ENCODE data around the gene CD79B.
A peak's percentile ranks its signal among the peaks of the same experiment; 100 is the strongest.

CD79B gene

GRCh38 chr17:63931981-63932561, at the start of gene CD79B:
Gene CD79B (minus strand): TSS chr17:63932331. CDS start chr17:63932261, 70 bp downstream.
- DNase-seq = peak; percentile 22 to 39

DNA sequence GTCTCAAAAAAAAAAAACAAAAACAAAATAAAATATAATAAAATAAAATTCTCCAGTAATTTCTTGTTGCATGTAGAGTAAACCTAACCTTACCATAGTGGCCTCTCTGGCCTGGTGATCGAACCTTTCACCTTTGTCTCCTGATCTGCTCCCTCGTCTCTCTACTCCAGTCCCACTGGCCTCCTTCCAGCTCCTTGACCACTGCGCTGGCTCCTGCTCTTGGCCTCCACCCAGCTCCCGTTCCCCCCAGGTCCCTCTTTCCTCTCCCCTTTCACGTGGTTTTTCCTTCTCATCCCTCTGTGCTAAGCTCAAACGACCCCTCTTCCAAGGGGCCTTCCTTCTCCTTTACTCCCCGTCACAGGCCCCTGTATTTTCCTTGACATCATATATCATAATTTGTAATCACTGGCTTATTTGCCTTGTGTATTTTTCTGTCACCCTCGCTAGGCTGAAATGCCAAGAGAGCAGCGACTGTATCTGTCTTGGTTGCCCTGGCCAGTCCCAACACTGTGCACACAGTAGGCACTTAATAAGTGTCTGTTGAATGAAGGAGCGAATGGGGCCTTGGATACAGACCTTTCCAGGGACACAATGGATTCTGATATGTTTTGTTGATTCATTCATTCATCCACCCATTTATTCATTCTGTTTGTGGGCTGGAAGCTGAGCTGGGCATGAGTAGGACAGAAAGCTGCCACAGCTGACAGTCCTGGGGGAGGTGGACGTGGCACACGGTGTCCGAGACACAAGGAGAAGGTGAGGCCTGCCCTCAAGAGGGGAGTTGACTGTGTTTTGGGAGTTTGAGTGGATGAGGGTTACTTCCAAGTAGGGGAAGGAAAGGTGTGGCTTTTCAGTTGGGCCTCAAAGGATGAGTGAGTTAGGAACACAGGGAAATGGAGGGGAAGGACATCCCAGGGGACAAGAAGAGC, 46.4 kb upstream of the CD79B start:
- no peak for DNase-seq

DNA sequence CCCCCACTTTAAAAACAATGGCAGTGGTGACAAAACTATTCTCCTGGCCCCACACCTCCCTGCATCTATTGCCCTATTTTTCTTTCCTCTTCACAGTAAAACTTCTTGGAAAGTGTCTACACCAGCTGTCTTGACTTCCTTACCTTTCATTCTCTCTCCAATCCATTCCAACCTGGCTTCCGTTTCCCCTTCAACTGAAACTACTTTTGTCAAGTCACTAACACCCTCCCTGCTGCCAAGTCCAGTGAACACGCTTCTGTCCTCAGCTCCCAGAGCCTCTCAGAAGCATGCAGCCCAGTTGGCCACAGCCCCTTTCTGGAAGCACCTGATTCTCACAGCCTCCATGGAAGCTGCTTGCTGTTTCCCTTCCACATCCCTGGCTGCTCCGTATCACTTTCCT, 44.6 kb upstream of the CD79B start:
- no peak for DNase-seq

- no peak for DNase-seq
Measured at GRCh38 chr17:63975541-63976092, 43.5 kb upstream of the CD79B start.

DNA sequence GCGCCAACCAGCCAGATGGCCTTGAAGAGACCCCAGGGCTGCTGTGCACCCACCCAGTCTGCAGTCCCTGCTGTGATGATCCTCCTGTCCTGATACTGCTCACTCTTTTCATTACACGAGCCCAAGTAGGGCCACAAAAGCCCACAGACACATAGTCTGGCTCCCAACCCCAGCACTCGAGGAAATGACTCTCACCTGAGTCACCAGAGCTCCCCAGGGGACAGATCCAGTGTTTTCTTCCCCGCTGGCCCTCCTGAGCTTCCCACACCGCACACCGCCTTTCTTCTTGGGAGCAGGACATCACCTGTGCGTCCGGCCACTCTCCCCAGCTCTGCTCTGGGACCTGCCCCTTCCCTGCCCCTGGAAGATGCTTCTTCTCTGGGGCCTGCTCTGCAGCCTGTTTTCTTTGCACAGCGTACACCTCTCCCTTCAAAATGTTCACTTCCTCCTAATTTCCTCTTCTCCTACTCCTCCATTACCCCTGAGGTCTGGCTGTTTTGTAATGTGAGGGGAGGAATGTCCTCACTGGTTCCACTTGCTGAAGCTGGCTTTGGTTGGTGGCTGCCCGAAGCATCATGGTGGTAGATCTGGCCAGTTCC, 42.6 kb upstream of the CD79B start:
- no peak for DNase-seq

GRCh38 chr17:63973930-63974593, 41.9 kb upstream of the CD79B start:
- DNase-seq = no peak

GRCh38 chr17:63973247-63973646, 41.1 kb upstream of the CD79B start:
- no peak for DNase-seq

- DNase-seq = no peak
Measured at GRCh38 chr17:63972796-63973195, 40.7 kb upstream of the CD79B start, which contains the start of gene SCN4A. Gene SCN4A (minus strand): TSS chr17:63972918. CDS start chr17:63972841, 77 bp downstream.

DNA sequence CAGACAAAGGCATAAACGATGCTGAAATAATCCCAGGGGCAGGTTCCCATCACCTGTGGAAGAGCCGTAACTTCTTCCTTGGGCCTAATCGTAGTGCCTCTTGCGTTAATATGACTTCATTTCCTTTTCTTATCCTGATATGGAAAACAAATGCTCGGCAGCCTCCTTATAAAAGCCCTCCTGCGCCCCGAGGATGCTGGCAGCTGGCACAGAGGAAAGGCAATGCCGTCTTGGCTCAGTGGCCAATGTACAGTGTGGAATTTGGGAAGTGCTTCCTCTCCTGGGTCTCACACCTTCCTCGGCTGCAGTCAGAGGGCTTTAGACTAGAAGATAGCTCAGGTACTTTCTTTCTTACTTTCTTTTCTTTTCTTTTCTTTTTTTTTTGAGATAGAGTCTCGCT, 37.1 kb upstream of the CD79B start:
- no peak for DNase-seq

- DNase-seq = no peak
Measured at GRCh38 chr17:63967953-63968352, 35.8 kb upstream of the CD79B start.

DNA sequence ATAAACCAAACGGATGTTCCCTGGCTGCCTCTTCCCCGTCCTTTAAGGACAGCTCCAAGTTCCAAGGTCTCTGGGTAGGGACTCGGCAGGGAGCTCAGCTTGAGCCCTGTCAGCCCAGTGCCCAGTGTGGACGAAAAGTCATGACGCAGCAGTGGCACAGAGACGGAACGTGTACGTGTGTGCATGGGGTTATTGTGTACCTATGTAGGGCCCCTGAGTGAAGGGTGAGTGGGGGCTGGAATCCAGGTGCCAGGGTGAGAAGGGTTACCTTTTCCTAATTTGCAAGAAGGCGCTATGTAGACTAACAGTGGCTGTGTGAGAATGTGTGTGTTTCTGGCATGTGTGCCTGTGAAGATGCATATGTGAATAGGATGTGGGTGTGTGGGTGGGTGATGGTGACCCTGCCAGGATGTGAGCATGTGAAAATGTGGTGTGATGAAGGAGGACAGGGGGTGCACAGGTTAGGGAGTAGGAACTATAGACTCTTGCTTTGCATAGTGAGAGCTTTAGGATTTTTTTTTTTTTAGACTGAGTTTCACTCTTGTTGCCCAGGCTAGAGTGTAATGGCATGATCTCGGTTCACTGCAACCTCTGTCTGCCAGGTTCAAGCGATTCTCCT, 34.6 kb upstream of the CD79B start:
- no peak for DNase-seq

- DNase-seq = no peak
Measured at GRCh38 chr17:63963123-63963522, 31.0 kb upstream of the CD79B start.

DNA sequence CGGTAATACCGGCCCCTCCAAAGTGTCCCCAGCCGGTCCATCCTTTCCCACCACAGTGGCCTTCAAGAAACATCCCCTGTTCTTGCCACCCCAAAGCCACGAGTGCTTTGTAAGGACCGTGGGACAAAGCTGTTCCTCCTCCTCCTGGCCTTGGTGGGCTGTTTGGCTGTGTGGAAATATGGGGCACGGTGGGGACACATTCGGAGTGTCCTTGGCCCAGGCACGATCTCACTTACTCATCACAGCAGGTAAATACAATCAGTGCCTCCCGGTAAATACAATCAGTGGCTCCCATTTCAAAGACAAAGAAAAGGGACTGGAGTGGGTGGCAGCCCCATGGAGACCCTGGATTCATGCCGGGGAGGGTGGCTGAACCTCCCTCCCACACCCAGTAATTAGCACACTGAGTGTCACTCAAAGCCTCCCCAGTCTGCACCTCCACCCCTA, 30.2 kb upstream of the CD79B start:
- no peak for DNase-seq

- DNase-seq = peak; percentile 26 to 35
Measured at GRCh38 chr17:63961355-63962212, 29.5 kb upstream of the CD79B start.

DNA sequence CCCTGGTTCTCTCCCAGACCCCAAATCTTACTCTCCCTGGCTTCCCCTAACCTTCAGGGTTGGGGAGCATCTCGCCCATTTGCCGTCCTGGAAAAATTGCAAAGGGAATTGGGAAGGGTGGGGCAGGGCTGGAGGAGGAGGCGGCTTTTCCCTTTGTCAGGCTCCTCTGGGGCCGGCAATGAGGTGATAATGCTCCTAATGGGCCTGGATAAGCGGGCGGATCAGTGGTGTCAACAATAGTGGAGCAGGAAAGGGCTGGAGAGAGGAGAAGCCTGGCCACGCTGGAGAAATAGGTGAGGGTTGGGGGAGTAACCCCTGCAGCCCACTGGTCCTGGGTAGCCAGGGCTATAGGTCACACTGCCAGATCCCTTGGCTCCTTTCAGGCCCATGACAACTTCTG, 28.3 kb upstream of the CD79B start:
- DNase-seq = no peak

DNA sequence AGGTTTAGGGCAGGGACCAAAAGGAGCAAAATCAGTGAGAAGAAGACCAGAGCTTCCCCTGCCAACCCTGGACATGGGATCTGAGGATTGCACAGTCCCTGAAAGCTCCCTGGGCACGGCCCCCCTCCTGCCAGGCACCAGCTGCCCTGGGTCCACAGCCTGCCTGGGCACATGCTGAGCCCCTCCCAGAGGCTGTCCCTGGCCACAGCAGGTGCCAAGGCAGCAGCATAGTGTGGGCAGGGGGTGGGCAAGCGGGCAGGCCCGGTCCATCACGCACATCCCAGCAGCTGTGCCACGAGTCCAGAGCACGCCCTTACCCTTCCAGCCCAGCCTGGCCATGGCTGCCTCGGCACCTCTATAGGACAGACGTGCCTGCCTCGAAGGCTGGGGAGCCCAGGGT, 27.9 kb upstream of the CD79B start:
- no peak for DNase-seq

GRCh38 chr17:63956296-63956920, 24.3 kb upstream of the CD79B start:
- no peak for DNase-seq

DNA sequence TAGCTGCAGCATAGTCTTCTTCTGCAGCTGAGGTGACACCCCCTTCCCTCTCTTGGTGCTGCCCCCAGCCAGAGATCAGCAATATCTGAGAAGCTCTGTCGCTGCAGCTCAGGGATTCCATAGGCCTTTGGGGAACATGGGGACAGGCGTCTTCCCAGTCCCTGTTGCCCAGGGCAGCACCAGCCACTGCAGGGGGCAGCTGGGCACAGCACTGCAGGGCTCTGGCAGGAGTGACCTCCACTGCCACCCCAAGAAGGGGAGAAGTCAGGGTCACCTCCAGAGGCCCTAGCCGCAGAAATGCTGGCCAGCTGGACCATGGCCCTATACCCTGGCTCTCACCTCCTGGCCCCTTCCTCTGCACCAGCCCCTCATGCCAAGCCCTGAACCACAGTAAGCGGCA, 23.7 kb upstream of the CD79B start:
- no peak for DNase-seq

DNA sequence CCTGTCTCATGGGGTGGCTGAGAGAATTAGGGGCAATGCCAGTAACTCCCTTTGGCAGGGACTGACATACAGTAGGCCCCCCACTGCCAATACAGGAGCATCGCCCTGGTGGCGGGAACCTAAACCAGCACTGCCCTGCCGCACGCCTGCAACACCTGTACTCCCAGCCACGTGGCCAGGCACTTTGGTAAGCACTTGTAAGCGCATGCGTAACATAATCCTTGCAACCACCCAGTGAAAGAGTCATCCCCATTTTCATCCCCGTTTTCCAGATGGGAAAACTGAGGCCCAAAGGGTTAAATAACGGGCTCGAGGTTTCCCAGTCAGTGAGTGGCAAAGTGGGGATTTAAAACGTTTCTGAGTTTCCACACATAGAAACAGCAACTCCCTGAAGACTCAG, 23.1 kb upstream of the CD79B start:
- no peak for DNase-seq

DNA sequence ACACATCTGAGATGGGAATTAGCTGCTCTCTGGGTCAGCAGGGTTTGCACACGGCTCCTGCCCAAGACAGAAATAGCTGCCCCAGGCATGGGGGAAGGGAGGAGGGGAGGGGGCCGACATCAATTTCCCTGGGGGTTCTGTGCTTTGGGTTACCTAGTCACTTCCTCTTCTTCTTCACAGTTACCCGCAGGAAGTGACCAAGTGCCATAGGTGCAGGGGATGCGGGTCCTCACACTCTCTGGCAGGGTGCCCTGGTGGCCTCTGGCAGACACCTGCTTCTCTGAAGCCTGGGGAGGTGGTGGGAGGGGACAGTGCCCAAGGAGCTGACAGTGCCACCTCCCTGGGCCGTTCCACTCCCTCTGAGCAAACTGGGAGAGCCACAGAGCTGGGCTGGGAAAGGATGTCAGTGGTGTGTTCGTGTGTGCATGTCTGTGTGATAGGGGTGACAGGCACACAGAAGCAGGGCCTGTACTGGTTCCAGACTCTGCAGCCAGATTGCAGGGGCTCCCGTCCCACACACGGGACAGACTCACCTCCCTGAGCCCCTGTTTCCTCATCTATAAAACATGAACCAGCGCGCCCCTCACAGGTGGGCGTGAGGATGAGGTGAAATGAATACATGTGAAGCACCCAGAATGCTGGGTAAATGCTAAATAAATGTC, 22.4 kb upstream of the CD79B start:
- peak in 1 of 2 experiments; percentile 13 for DNase-seq
